Measurements from ENCODE around the gene FUT1. TPM values are rescaled to one million over a fixed set of nuclear protein-coding genes. Genes with fewer than 3 reads are reported as not detected.
A peak's percentile ranks its signal among the peaks of the same experiment; 100 is the strongest.

FUT1 gene
- 10 to 100 TPM in 4 of 6 donors, 1 to 10 TPM in 2; 6.5 to 29.7 (median 12.6) TPM for total RNA-seq
- polyA plus RNA-seq: 10 to 100 TPM in 1 of 2 donors, 1 to 10 TPM in 1; 7.7 to 12.7 TPM

- Histone ChIP-seq H3K36me3 (peaks cover 0 to 5% (median 0%) of the 10 kb centered on the region in 3 donors), H3K9me3 (no peaks in the 10 kb centered on the region), H3K4me3 (peak within 1 kb of the TSS; percentile 44 to 67 (median 63)), H3K27me3 (no peaks in the 10 kb centered on the region), H3K4me1 (peaks cover 0 to 4% (median 0%) of the 10 kb centered on the region in 3 donors), H3K27ac (peak within 1 kb of the TSS; percentile 55 to 88 (median 78))
- FAIRE-seq (no peak), ATAC-seq (peak; percentile 84 to 89 (median 86)), DNase-seq (peak; percentile 92 to 98 (median 96))
- peak; percentile 11 to 15 (median 14) for TF ChIP-seq CTCF (IDR thresholded peaks at IDR 0.05)
- WGBS, 2 donors: 1% methylated on average over 65 to 73 of the region's 73 CpGs
- intact Hi-C loops (cut with DNase I): no loop called here
Observed at GRCh38 chr19:48752496-48753365, at the start of gene FUT1. FUT1 (minus strand) TSS chr19:48752641; CDS start chr19:48751281, 1,360 bp downstream.

GRCh38 chr19:48799358-48800300, 47.2 kb upstream of the FUT1 start:
- WGBS, 2 donors: 89 to 91% methylated on average over 44 of the region's 44 CpGs
- ATAC-seq (no peak), FAIRE-seq (no peak), DNase-seq (peak in 2 of 6 donors; percentile 32 to 77)
- H3K4me3 ChIP-seq: no peak overlapping the region
- no peaks in the 10 kb centered on the region for H3K9me3 ChIP-seq
- no peaks in the 10 kb centered on the region for H3K27me3 ChIP-seq
- H3K4me1 ChIP-seq: no peaks in the 10 kb centered on the region
- no peaks in the 10 kb centered on the region for H3K36me3 ChIP-seq
- no peak overlapping the region for H3K27ac ChIP-seq
- no peak for TF ChIP-seq CTCF (IDR thresholded peaks at IDR 0.05)
- intact Hi-C loops (cut with DNase I): loop anchor here (5.0 to 10.0 kb wide), 3 partner anchors 45 to 168 kb away; partner anchors contain the start of gene FTL (in 2 of the 3)

GRCh38 chr19:48798937-48799336, 46.5 kb upstream of the FUT1 start:
- TF ChIP-seq CTCF (IDR thresholded peaks at IDR 0.05): no peak
- no peaks in the 10 kb centered on the region for H3K27me3 ChIP-seq
- no peak overlapping the region for H3K27ac ChIP-seq
- 70 to 81% methylated on average over 5 to 6 of the region's 6 CpGs for WGBS, 2 donors
- H3K36me3 ChIP-seq: no peaks in the 10 kb centered on the region
- FAIRE-seq (no peak), DNase-seq (peak in 1 of 6 donors; percentile 19), ATAC-seq (no peak)
- H3K4me3 ChIP-seq: no peak overlapping the region
- H3K4me1 ChIP-seq: no peaks in the 10 kb centered on the region
- no peaks in the 10 kb centered on the region for H3K9me3 ChIP-seq
- intact Hi-C loops (cut with DNase I): loop anchor here (5.0 to 10.0 kb wide), 3 partner anchors 46 to 168 kb away; partner anchors contain the start of gene FTL (in 2 of the 3)

- H3K9me3 ChIP-seq: no peaks in the 10 kb centered on the region
- no peaks in the 10 kb centered on the region for H3K36me3 ChIP-seq
- H3K4me3 ChIP-seq: no peak overlapping the region
- ATAC-seq (no peak), DNase-seq (peak in 1 of 6 donors; percentile 5), FAIRE-seq (no peak)
- H3K27me3 ChIP-seq: no peaks in the 10 kb centered on the region
- 87 to 94% methylated on average over 7 of the region's 7 CpGs for WGBS, 2 donors
- intact Hi-C loops (cut with DNase I): loop anchor here (5.0 to 10.0 kb wide), 3 partner anchors 48 to 170 kb away; partner anchors contain the start of gene FTL (in 2 of the 3)
- no peak overlapping the region for H3K27ac ChIP-seq
- no peak for TF ChIP-seq CTCF (IDR thresholded peaks at IDR 0.05)
- no peaks in the 10 kb centered on the region for H3K4me1 ChIP-seq
Observed at GRCh38 chr19:48797103-48797502, 44.7 kb upstream of the FUT1 start.

Measured in pancreas (tissue), 10 donors.